Measurements from ENCODE around the gene MIDN.

MIDN gene

GRCh38 chr19:1230783-1231489 is 17.4 kb upstream of the MIDN start:
- no peak overlapping the region for H3K4me3 ChIP-seq (ENCODE audit: low read depth, low read length)
- no peak for TF ChIP-seq CTCF (IDR thresholded peaks at IDR 0.05; ENCODE audit: low read depth, low read length)

GRCh38 chr19:1231729-1232637 is 16.4 kb upstream of the MIDN start:
- TF ChIP-seq CTCF (IDR thresholded peaks at IDR 0.05; ENCODE audit: low read depth, low read length), result no peak
- H3K4me3 ChIP-seq (ENCODE audit: low read depth, low read length), result no peak overlapping the region

GRCh38 chr19:1232652-1233072 is 15.7 kb upstream of the MIDN start:
- TF ChIP-seq CTCF (IDR thresholded peaks at IDR 0.05; ENCODE audit: low read depth, low read length), result no peak
- no peak overlapping the region for H3K4me3 ChIP-seq (ENCODE audit: low read depth, low read length)

- no peak overlapping the region for H3K4me3 ChIP-seq (ENCODE audit: low read depth, low read length)
- TF ChIP-seq CTCF (IDR thresholded peaks at IDR 0.05; ENCODE audit: low read depth, low read length), result no peak
These were observed 15.2 kb upstream of the MIDN start for GRCh38 chr19:1233115-1233667.

GRCh38 chr19:1234051-1234954 is 14.1 kb upstream of the MIDN start:
- TF ChIP-seq CTCF (IDR thresholded peaks at IDR 0.05; ENCODE audit: low read depth, low read length), result no peak
- no peak overlapping the region for H3K4me3 ChIP-seq (ENCODE audit: low read depth, low read length)

- no peak overlapping the region for H3K4me3 ChIP-seq (ENCODE audit: low read depth, low read length)
- TF ChIP-seq CTCF (IDR thresholded peaks at IDR 0.05; ENCODE audit: low read depth, low read length), result no peak
These were observed 13.4 kb upstream of the MIDN start for GRCh38 chr19:1234955-1235380.
